ENCODE measurements around the gene UST. TPM values are rescaled to one million over a fixed set of nuclear protein-coding genes. Genes with fewer than 3 reads are reported as not detected.

The UST gene
- total RNA-seq, 1 experiment from 2014 or later: 3.9 TPM

GRCh38 chr6:148987982-148988381, 241.2 kb downstream of the UST start:
- no peak for DNase-seq
- ATAC-seq: no peak
- no peaks in the 10 kb centered on the region for H3F3A ChIP-seq (ENCODE audit: low read length, unreplicated experiment)
- intact Hi-C loops (cut with micrococcal nuclease): no loop called here
- H2AFZ ChIP-seq (ENCODE audit: low read length): no peak overlapping the region
- H3K9ac ChIP-seq (ENCODE audit: low read length): no peak overlapping the region
- no TSS peak for BruUV-seq (replicated peaks)
- POLR2A ChIA-PET (ENCODE audit: unreplicated experiment): no interaction called here
- no peaks in the 10 kb centered on the region for H3K9me2 ChIP-seq (replicated peaks; ENCODE audit: low read length)
- no peak overlapping the region for H3K4me3 ChIP-seq (ENCODE audit: low read length)
- CTCF ChIA-PET: interaction anchor here (0.7 kb wide), 1 partner anchor 293 kb away, joined by 12 read pairs; no protein-coding TSS in a partner anchor
- no peak for TF ChIP-seq EZH2 (IDR thresholded peaks at IDR 0.05; ENCODE audit: low read length, unreplicated experiment)
- no peak for TF ChIP-seq EZH2phosphoT487 (IDR thresholded peaks at IDR 0.05; ENCODE audit: borderline replicate concordance, low read length)
- no peak for TF ChIP-seq CTCF (conservative IDR thresholded peaks at IDR 0.05; ENCODE audit: low read depth, low read length)
- H3K27me3 ChIP-seq (ENCODE audit: low read length): no peaks in the 10 kb centered on the region
- H3K27ac ChIP-seq (ENCODE audit: low read length): no peak overlapping the region
- H3K36me3 ChIP-seq (ENCODE audit: low read depth, low read length): no peaks in the 10 kb centered on the region
- no peaks in the 10 kb centered on the region for H3K9me3 ChIP-seq (ENCODE audit: low read length)
- H4K20me1 ChIP-seq (ENCODE audit: low read length): no peaks in the 10 kb centered on the region
- H3K79me2 ChIP-seq (ENCODE audit: low read length): no peaks in the 10 kb centered on the region
- no peaks in the 10 kb centered on the region for H3K4me1 ChIP-seq (ENCODE audit: insufficient read depth, low read length)
- no peak overlapping the region for H3K4me2 ChIP-seq (ENCODE audit: low read length)

DNA sequence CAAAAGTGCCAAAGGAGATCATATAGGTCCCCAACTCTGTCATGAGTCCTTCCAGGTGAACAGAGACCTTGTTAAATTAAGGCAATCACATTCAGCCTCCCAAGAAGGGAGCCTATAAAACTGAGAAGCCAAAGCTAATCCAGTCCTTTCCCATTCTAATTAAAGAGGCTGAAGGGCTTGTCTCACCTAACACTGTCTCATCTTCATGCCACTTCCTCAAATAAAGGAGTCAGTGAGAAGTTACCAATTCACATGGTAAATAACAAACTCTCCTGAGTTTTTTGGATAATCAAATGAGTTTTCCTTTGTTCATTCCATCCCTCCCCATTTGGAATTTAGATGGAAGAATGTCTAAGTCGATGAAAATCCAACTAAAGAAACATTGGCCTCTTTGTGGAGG, 242.8 kb downstream of the UST start:
- CTCF ChIA-PET: no interaction called here

More for the DNA sequence above, 242.8 kb downstream of the UST start:
- POLR2A ChIA-PET (ENCODE audit: unreplicated experiment): no interaction called here
- no peak for TF ChIP-seq CTCF (conservative IDR thresholded peaks at IDR 0.05; ENCODE audit: low read depth, low read length)
- no peak for TF ChIP-seq EZH2phosphoT487 (IDR thresholded peaks at IDR 0.05; ENCODE audit: borderline replicate concordance, low read length)
- no peak for TF ChIP-seq EZH2 (IDR thresholded peaks at IDR 0.05; ENCODE audit: low read length, unreplicated experiment)
- H4K20me1 ChIP-seq (ENCODE audit: low read length): no peaks in the 10 kb centered on the region
- no peaks in the 10 kb centered on the region for H3K9me3 ChIP-seq (ENCODE audit: low read length)
- H3K27me3 ChIP-seq (ENCODE audit: low read length): no peaks in the 10 kb centered on the region
- H3K36me3 ChIP-seq (ENCODE audit: low read depth, low read length): no peaks in the 10 kb centered on the region
- H3K79me2 ChIP-seq (ENCODE audit: low read length): no peaks in the 10 kb centered on the region
- intact Hi-C loops (cut with micrococcal nuclease): no loop called here
- H3K4me3 ChIP-seq (ENCODE audit: low read length): no peak overlapping the region
- no TSS peak for BruUV-seq (replicated peaks)
- H3K9ac ChIP-seq (ENCODE audit: low read length): no peak overlapping the region
- H2AFZ ChIP-seq (ENCODE audit: low read length): no peak overlapping the region
- H3K4me1 ChIP-seq (ENCODE audit: insufficient read depth, low read length): no peaks in the 10 kb centered on the region
- ATAC-seq (no peak), DNase-seq (no peak)
- no peak overlapping the region for H3K4me2 ChIP-seq (ENCODE audit: low read length)
- no peak overlapping the region for H3K27ac ChIP-seq (ENCODE audit: low read length)
- H3K9me2 ChIP-seq (replicated peaks; ENCODE audit: low read length): no peaks in the 10 kb centered on the region
- no peaks in the 10 kb centered on the region for H3F3A ChIP-seq (ENCODE audit: low read length, unreplicated experiment)
